Measurements from ENCODE around the gene CDC14A.

CDC14A gene

GRCh38 chr1:100543640-100544039, 191.3 kb downstream of the CDC14A start:
- ChIA-PET POLR2A (interaction anchor here (0.6 kb wide), 1 partner anchor 217 kb away, joined by 4 read pairs; no protein-coding TSS in a partner anchor), CTCF (interaction anchor here (0.8 to 4.0 kb wide), 11 partner anchors 8 to 418 kb away, joined by 3 to 25 read pairs (median 3); no protein-coding TSS in a partner anchor)
- TF ChIP-seq, protein P1, sequence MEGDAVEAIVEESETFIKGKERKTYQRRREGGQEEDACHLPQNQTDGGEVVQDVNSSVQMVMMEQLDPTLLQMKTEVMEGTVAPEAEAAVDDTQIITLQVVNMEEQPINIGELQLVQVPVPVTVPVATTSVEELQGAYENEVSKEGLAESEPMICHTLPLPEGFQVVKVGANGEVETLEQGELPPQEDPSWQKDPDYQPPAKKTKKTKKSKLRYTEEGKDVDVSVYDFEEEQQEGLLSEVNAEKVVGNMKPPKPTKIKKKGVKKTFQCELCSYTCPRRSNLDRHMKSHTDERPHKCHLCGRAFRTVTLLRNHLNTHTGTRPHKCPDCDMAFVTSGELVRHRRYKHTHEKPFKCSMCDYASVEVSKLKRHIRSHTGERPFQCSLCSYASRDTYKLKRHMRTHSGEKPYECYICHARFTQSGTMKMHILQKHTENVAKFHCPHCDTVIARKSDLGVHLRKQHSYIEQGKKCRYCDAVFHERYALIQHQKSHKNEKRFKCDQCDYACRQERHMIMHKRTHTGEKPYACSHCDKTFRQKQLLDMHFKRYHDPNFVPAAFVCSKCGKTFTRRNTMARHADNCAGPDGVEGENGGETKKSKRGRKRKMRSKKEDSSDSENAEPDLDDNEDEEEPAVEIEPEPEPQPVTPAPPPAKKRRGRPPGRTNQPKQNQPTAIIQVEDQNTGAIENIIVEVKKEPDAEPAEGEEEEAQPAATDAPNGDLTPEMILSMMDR (IDR thresholded peaks at IDR 0.05; ENCODE audit: control extremely low read depth, extremely low read depth, low read depth, missing control alignments): peak; percentile 55
- peak; percentile 44 for DNase-seq (ENCODE audit: extremely low spot score)

DNA sequence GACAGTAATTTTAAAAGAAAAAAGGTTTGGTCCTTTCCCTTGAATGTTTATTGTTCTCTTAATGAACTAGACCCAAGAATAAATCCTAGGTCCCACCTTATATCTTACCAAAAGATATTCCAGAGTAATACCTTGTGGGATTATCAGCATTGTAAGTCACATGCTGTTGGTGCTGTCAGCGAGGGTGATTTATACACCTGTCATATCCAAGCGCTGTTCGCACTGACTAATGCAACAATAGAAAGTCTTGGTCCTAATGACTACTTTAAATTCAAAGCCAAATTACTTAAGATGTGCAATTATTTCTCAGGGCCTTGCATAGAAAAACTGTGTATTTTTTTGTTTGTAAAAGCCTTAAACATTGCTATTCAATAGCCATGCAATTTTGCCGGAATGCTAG, 192.5 kb downstream of the CDC14A start:
- POLR2A ChIA-PET: no interaction called here
- CTCF ChIA-PET: no interaction called here
- TF ChIP-seq, protein P1 (IDR thresholded peaks at IDR 0.05; ENCODE audit: control extremely low read depth, extremely low read depth, low read depth, missing control alignments): no peak
- no peak for DNase-seq (ENCODE audit: extremely low spot score)

DNA sequence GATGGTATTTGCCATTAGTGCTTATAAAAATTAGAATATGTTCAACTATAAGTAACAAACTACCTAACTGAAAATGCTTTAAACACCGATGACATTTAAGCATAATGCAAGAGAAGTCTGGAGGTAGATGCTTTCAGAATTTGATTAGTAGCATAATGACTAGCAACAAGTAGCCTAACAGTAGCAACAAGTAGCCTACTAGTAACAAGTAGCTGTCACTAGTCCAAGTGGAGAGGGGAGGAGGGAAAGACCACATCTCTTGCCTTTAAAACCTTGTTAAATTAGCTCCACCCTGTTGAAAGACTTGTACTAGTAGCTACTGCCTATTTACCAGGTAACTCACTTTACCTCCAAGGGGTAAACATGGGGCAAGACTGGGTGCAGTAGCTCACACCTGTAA, 193.5 kb downstream of the CDC14A start:
- CTCF ChIA-PET: interaction anchor here (0.8 kb wide), 1 partner anchor 19 kb away, joined by 3 read pairs; no protein-coding TSS in a partner anchor
- no peak for DNase-seq (ENCODE audit: extremely low spot score)
- TF ChIP-seq, protein P1 (IDR thresholded peaks at IDR 0.05; ENCODE audit: control extremely low read depth, extremely low read depth, low read depth, missing control alignments): no peak
- POLR2A ChIA-PET: no interaction called here

GRCh38 chr1:100552031-100552430, 199.7 kb downstream of the CDC14A start:
- POLR2A ChIA-PET: no interaction called here
- CTCF ChIA-PET: interaction anchor here (0.7 to 0.8 kb wide), 2 partner anchors 9 to 199 kb away, joined by 3 read pairs; no protein-coding TSS in a partner anchor
- TF ChIP-seq, protein P1 (IDR thresholded peaks at IDR 0.05; ENCODE audit: control extremely low read depth, extremely low read depth, low read depth, missing control alignments): no peak
- no peak for DNase-seq (ENCODE audit: extremely low spot score)

GRCh38 chr1:100552922-100553321, 200.6 kb downstream of the CDC14A start:
- CTCF ChIA-PET: no interaction called here
- TF ChIP-seq, protein P1 (IDR thresholded peaks at IDR 0.05; ENCODE audit: control extremely low read depth, extremely low read depth, low read depth, missing control alignments): no peak
- POLR2A ChIA-PET: no interaction called here
- no peak for DNase-seq (ENCODE audit: extremely low spot score)

DNA sequence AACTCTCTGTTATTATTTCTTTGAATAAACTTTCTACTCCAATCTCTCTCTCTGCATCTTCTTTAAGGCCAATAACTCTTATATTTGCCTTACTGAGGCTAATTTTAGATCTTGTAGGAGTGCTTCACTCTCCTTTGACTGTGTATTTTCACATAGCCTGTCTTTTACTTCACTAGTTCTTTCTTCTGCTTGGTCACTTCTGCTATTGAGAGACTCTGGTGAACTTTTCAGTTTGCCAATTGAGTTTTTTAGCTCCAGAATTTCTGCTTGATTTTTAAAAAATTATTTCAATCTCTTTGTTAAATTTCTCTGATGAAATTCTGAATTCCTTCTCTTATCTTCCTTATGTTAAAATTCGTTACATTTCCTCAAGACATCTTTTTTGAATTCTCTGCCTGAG, 203.9 kb downstream of the CDC14A start:
- no peak for DNase-seq (ENCODE audit: extremely low spot score)
- TF ChIP-seq, protein P1 (IDR thresholded peaks at IDR 0.05; ENCODE audit: control extremely low read depth, extremely low read depth, low read depth, missing control alignments): no peak
- ChIA-PET POLR2A (no interaction called here), CTCF (no interaction called here)
